H9 (cell line): Measurements from ENCODE around the gene PPFIBP1. TPM values are rescaled to one million over a fixed set of nuclear protein-coding genes. Genes with fewer than 3 reads are reported as not detected.
A peak's percentile ranks its signal among the peaks of the same experiment; 100 is the strongest.

Source experiments
- DNase-seq: peaks from one replicate; pipeline ENCODE4 v3.0.0-alpha.2; 2017
- H2AFZ ChIP-seq: one replicate; pipeline ENCODE4 v1.6.1; 2013; ENCODE audit warnings: mild to moderate bottlenecking, low read length, control low read depth, moderate library complexity
- H2AK5ac ChIP-seq: 2 replicates; pipeline ENCODE4 v1.6.1; 2013; ENCODE audit warnings: low read length, control low read depth, mixed read lengths; ENCODE audit not compliant: insufficient read length
- H2BK120ac ChIP-seq: one replicate; pipeline ENCODE4 v1.6.1; 2013; ENCODE audit warnings: low read depth, mild to moderate bottlenecking, low read length, control low read depth, inconsistent platforms; ENCODE audit not compliant: poor library complexity, severe bottlenecking
- H2BK12ac ChIP-seq: 2 replicates; pipeline ENCODE4 v1.6.1; 2013; ENCODE audit warnings: low read length, control low read depth, mixed read lengths, low read depth; ENCODE audit not compliant: insufficient read length
- H2BK15ac ChIP-seq: 2 replicates; pipeline ENCODE4 v1.6.1; 2013; ENCODE audit warnings: low read depth, low read length, control low read depth
- H2BK20ac ChIP-seq: one replicate; pipeline ENCODE4 v1.6.1; 2013; ENCODE audit warnings: low read depth, mild to moderate bottlenecking, low read length, control low read depth, inconsistent platforms; ENCODE audit not compliant: poor library complexity, severe bottlenecking
- H2BK5ac ChIP-seq: 2 replicates; pipeline ENCODE4 v1.6.1; 2013; ENCODE audit warnings: low read length, control low read depth, mixed read lengths; ENCODE audit not compliant: insufficient read length
- H3K14ac ChIP-seq: 2 replicates; pipeline ENCODE4 v1.6.1; 2013; ENCODE audit warnings: low read length, control low read depth; ENCODE audit not compliant: insufficient read depth
- H3K18ac ChIP-seq: 2 replicates; pipeline ENCODE4 v1.6.1; 2013; ENCODE audit warnings: low read depth, mild to moderate bottlenecking, mixed read lengths, low read length, control low read depth; ENCODE audit not compliant: insufficient read length
- H3K23ac ChIP-seq: 2 replicates; pipeline ENCODE4 v1.6.1; 2013; ENCODE audit warnings: low read length, control low read depth, mixed read lengths, low read depth; ENCODE audit not compliant: insufficient read length
- H3K23me2 ChIP-seq: 2 replicates; pipeline ENCODE4 v1.6.1; 2013; ENCODE audit warnings: low read depth, mild to moderate bottlenecking, mixed read lengths, low read length, control low read depth; ENCODE audit not compliant: insufficient read length, poor library complexity, severe bottlenecking
- H3K27ac ChIP-seq: 2 replicates; pipeline ENCODE4 v1.5.1; 2013; ENCODE audit warnings: low read length, control low read depth, mixed read lengths, low read depth; ENCODE audit not compliant: insufficient read length
- H3K27me3 ChIP-seq: 2 replicates; pipeline ENCODE4 v1.6.1; 2013; ENCODE audit warnings: low read length, control low read depth, inconsistent platforms; ENCODE audit not compliant: insufficient read depth
- H3K4ac ChIP-seq: 2 replicates; pipeline ENCODE4 v1.6.1; 2013; ENCODE audit warnings: low read depth, mild to moderate bottlenecking, control low read depth, inconsistent platforms, low read length, moderate library complexity
- H3K4me1 ChIP-seq: 2 replicates; pipeline ENCODE4 v1.6.1; 2013; ENCODE audit warnings: low read length, control low read depth, inconsistent platforms; ENCODE audit not compliant: insufficient read depth
- H3K4me2 ChIP-seq: 2 replicates; pipeline ENCODE4 v1.6.1; 2013; ENCODE audit warnings: low read length, control low read depth, mixed read lengths; ENCODE audit not compliant: insufficient read length, insufficient read depth
- H3K56ac ChIP-seq: 2 replicates; pipeline ENCODE4 v1.6.1; 2013; ENCODE audit warnings: low read depth, mild to moderate bottlenecking, mixed read lengths, low read length, control low read depth; ENCODE audit not compliant: insufficient read length
- H3K79me1 ChIP-seq: 2 replicates; pipeline ENCODE4 v1.6.1; 2013; ENCODE audit warnings: low read depth, mild to moderate bottlenecking, moderate library complexity, low read length, control low read depth, inconsistent platforms; ENCODE audit not compliant: insufficient read depth, poor library complexity, severe bottlenecking
- H3K79me2 ChIP-seq: 2 replicates; pipeline ENCODE4 v1.6.1; 2013; ENCODE audit warnings: low read length, control low read depth, inconsistent platforms; ENCODE audit not compliant: insufficient read depth
- H3K9ac ChIP-seq: 2 replicates; pipeline ENCODE4 v1.6.1; 2013; ENCODE audit warnings: low read length, control low read depth, mixed read lengths; ENCODE audit not compliant: insufficient read length; ENCODE audit errors: extremely low read depth
- H3K9me3 ChIP-seq: one replicate; pipeline ENCODE4 v1.6.1; 2013; ENCODE audit warnings: low read depth, low read length, inconsistent platforms; ENCODE audit not compliant: control insufficient read depth
- H3T11ph ChIP-seq: one replicate; pipeline ENCODE4 v1.6.1; 2013; ENCODE audit warnings: mild to moderate bottlenecking, low read length, control low read depth, inconsistent platforms
- H4K20me1 ChIP-seq: one replicate; pipeline ENCODE4 v1.6.1; 2013; ENCODE audit not compliant: control insufficient read depth, insufficient read length, insufficient read depth
- H4K5ac ChIP-seq: 2 replicates; pipeline ENCODE4 v1.6.1; 2013; ENCODE audit warnings: low read depth, mild to moderate bottlenecking, mixed read lengths, low read length, control low read depth; ENCODE audit not compliant: insufficient read length
- H4K8ac ChIP-seq: replicated peaks from 2 replicates; pipeline ENCODE4 v1.6.1; 2013; ENCODE audit warnings: low read length, control low read depth, mixed read lengths, low read depth; ENCODE audit not compliant: insufficient read length
- H4K91ac ChIP-seq: 2 replicates; pipeline ENCODE4 v1.6.1; 2013; ENCODE audit warnings: low read depth, mild to moderate bottlenecking, moderate library complexity, mixed read lengths, low read length, control low read depth; ENCODE audit not compliant: insufficient read length
- H3K27ac Mint-ChIP-seq, 3 experiments: 2 replicates in 2 of 3; 3 replicates in 1 of 3; pipeline ENCODE4 v1.8.0; 2020 to 2021; ENCODE audit warnings: mixed read lengths in 3 of 3, mild to moderate bottlenecking in 1 of 3, moderate library complexity in 1 of 3
- H3K27me3 Mint-ChIP-seq: 2 replicates; pipeline ENCODE4 v1.8.0; 2021; ENCODE audit warnings: low read depth, mild to moderate bottlenecking, moderate library complexity, mixed read lengths
- H3K36me3 Mint-ChIP-seq, 3 experiments: 2 replicates in 2 of 3; 3 replicates in 1 of 3; pipeline ENCODE4 v1.8.0; 2020 to 2021; ENCODE audit warnings: low read depth in 3 of 3, mixed read lengths in 3 of 3; ENCODE audit not compliant: insufficient read depth in 1 of 3
- H3K4me1 Mint-ChIP-seq, 2 experiments: 2 replicates each; pipeline ENCODE4 v1.8.0; 2020; ENCODE audit warnings: mixed read lengths in 2 of 2
- H3K4me3 Mint-ChIP-seq, 2 experiments: 2 replicates in 1 of 2; 3 replicates in 1 of 2; pipeline ENCODE4 v1.8.0; 2020 to 2021; ENCODE audit warnings: mild to moderate bottlenecking in 2 of 2, mixed read lengths in 2 of 2, moderate library complexity in 1 of 2
- H3K9me3 Mint-ChIP-seq, 2 experiments: 2 replicates in 1 of 2; 3 replicates in 1 of 2; pipeline ENCODE4 v1.8.0; 2020; ENCODE audit warnings: mild to moderate bottlenecking in 2 of 2, mixed read lengths in 2 of 2, moderate library complexity in 1 of 2
- WGBS: extraction: QIAGEN DNeasy Blood & Tissue Kit; methylation state at CpG from one replicate; pipeline ENCODE4 v1.1.7; 2013; ENCODE audit warnings: missing lambda C conversion rate, low lambda C conversion rate, mixed read lengths; ENCODE audit not compliant: insufficient read length; ENCODE audit errors: extremely low coverage; 5-methylcytosine and 5-hydroxymethylcytosine counted together
- total RNA-seq: library from RNA; stranded (reverse); gene quantifications from 2 replicates; pipeline ENCODE4 v1.2.1, GENCODE V29; 2021
- TF ChIP-seq, protein P1 (sequence below): fragments of 200-600 bp; sonication (generic); conservative IDR thresholded peaks from 3 replicates; pipeline ENCODE4 v1.8.0; 2021; ENCODE audit warnings: antibody characterized with exemption, mild to moderate bottlenecking

PPFIBP1 gene
- total RNA-seq, 1 experiment from 2014 or later = 29.2 TPM

DNA sequence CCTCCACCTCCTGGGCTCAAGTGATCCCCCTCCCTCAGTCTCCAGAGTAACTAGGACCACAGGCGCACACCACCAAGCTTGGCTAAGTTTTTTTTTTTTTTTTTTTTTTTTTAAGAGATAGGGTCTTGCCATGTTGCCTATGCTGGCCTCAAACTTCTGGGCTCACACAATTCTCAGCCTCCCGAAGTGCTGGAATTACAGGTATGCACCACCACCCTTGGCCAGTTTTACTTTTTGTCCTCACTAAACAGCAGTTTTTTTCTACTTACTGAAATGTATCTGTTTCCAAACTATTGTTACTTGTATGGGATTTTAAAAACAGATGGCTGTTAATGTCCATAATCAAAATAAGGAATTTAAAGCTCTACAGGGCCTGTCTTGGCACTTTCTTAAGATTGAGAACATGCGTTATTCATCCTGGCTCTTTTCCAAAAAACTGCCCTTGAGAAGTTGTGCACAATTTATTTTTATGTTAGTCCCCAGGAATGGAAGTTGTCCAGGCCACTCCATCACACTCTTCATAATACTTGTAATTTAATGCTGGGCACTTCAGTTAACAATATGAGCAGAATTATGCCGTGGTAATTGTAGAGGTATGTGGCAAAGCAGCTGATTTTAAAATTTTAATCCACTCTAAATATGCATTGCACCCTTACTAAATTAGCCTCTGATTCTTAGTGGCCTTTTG, 120.3 kb downstream of the PPFIBP1 start:
- H3K4me2 ChIP-seq = no peak overlapping the region
- no peaks in the 10 kb centered on the region for H3K23me2 ChIP-seq
- H3K79me1 ChIP-seq = no peaks in the 10 kb centered on the region
- no peak overlapping the region for H4K8ac ChIP-seq
- Mint-ChIP-seq H3K27ac (peak overlapping the region in 1 of 3 experiments; percentile 42; a peak in 1 of 7 replicates), H3K9me3 (no peaks in the 10 kb centered on the region), H3K4me1 (peaks cover 2 to 4% of the 10 kb centered on the region in 2 experiments; a peak in 3 of 4 replicates), H3K36me3 (peaks cover 0 to 6% (median 2%) of the 10 kb centered on the region in 3 experiments; a peak in 4 of 7 replicates), H3K27me3 (no peaks in the 10 kb centered on the region), H3K4me3 (no peak overlapping the region)
- no peaks in the 10 kb centered on the region for H3K27me3 ChIP-seq
- no peaks in the 10 kb centered on the region for H3K79me2 ChIP-seq
- no peak overlapping the region for H3K9ac ChIP-seq
- no peak overlapping the region for H3K56ac ChIP-seq
- no peak overlapping the region for H2BK5ac ChIP-seq
- H3K14ac ChIP-seq = no peak overlapping the region
- H2AK5ac ChIP-seq = no peak overlapping the region
- no CpG with 5 or more reads among the region's 4 CpGs for WGBS
- no peak overlapping the region for H2BK12ac ChIP-seq
- no peak overlapping the region for H2BK120ac ChIP-seq
- no peak overlapping the region for H3T11ph ChIP-seq
- TF ChIP-seq, protein P1, sequence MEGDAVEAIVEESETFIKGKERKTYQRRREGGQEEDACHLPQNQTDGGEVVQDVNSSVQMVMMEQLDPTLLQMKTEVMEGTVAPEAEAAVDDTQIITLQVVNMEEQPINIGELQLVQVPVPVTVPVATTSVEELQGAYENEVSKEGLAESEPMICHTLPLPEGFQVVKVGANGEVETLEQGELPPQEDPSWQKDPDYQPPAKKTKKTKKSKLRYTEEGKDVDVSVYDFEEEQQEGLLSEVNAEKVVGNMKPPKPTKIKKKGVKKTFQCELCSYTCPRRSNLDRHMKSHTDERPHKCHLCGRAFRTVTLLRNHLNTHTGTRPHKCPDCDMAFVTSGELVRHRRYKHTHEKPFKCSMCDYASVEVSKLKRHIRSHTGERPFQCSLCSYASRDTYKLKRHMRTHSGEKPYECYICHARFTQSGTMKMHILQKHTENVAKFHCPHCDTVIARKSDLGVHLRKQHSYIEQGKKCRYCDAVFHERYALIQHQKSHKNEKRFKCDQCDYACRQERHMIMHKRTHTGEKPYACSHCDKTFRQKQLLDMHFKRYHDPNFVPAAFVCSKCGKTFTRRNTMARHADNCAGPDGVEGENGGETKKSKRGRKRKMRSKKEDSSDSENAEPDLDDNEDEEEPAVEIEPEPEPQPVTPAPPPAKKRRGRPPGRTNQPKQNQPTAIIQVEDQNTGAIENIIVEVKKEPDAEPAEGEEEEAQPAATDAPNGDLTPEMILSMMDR = no peak
- no peaks in the 10 kb centered on the region for H4K20me1 ChIP-seq
- no peak overlapping the region for H3K4ac ChIP-seq
- H2BK15ac ChIP-seq = no peak overlapping the region
- no peaks in the 10 kb centered on the region for H3K9me3 ChIP-seq
- no peak overlapping the region for H2AFZ ChIP-seq
- no peak overlapping the region for H4K91ac ChIP-seq
- H3K18ac ChIP-seq = no peak overlapping the region
- H3K4me1 ChIP-seq = no peaks in the 10 kb centered on the region
- no peak overlapping the region for H2BK20ac ChIP-seq
- no peak overlapping the region for H3K23ac ChIP-seq
- H4K5ac ChIP-seq = no peak overlapping the region
- DNase-seq = no peak
- H3K27ac ChIP-seq = no peak overlapping the region
